Fibroblast of lung (primary cell): ENCODE results near the gene CATSPERE. TPM values are rescaled to one million over a fixed set of nuclear protein-coding genes. Genes with fewer than 3 reads are reported as not detected.
"Not testable (repeated sequence)": the region's sequence is repeated elsewhere in the genome, so short reads cannot be mapped to it uniquely, and the experiment has no call there.

Source experiments
- DNase-seq, 2 donors: peaks; one replicate each; pipeline versions ENCODE4 v3.0.0 to v3.0.0-alpha.2; 2010; ENCODE audit warnings: low read depth in 2 of 2
- H2AFZ ChIP-seq: 2 replicates; pipeline ENCODE4 v1.5.1; 2012; ENCODE audit warnings: low read length, control low read depth, inconsistent platforms
- H3K27ac ChIP-seq: 2 replicates; pipeline ENCODE4 v1.5.1; 2011; ENCODE audit warnings: low read length, control low read depth; ENCODE audit not compliant: insufficient read depth
- H3K27me3 ChIP-seq: 2 replicates; pipeline ENCODE4 v1.5.1; 2011; ENCODE audit warnings: mild to moderate bottlenecking, low read length; ENCODE audit not compliant: control insufficient read depth, insufficient read depth
- H3K36me3 ChIP-seq: 2 replicates; pipeline ENCODE4 v1.5.1; 2011; ENCODE audit warnings: low read length; ENCODE audit not compliant: control insufficient read depth, insufficient read depth
- H3K4me1 ChIP-seq: 2 replicates; pipeline ENCODE4 v1.5.1; 2011; ENCODE audit warnings: low read length; ENCODE audit not compliant: control insufficient read depth, insufficient read depth; ENCODE audit errors: extremely low read depth
- H3K4me2 ChIP-seq: 2 replicates; pipeline ENCODE4 v1.5.1; 2011; ENCODE audit warnings: low read length, control low read depth; ENCODE audit not compliant: insufficient read depth; ENCODE audit errors: extremely low read depth
- H3K4me3 ChIP-seq, 4 experiments: fragments of 200-600 bp in 1 of 4; sonication (generic) in 1 of 4; replicated peaks in 1 of 4; 2 replicates each; pipeline ENCODE4 v1.5.1; 2011 to 2016; ENCODE audit warnings: low read length in 4 of 4, low read depth in 3 of 4, mild to moderate bottlenecking in 3 of 4, control low read depth in 2 of 4, inconsistent platforms in 1 of 4, mixed read lengths in 1 of 4; ENCODE audit not compliant: insufficient read depth in 1 of 4; ENCODE audit errors: control extremely low read depth in 1 of 4
- H3K79me2 ChIP-seq: 2 replicates; pipeline ENCODE4 v1.5.1; 2012; ENCODE audit warnings: mild to moderate bottlenecking, low read length, inconsistent platforms; ENCODE audit not compliant: control insufficient read depth, insufficient read depth
- H3K9ac ChIP-seq: 2 replicates; pipeline ENCODE4 v1.5.1; 2011; ENCODE audit warnings: mild to moderate bottlenecking, low read length, control low read depth; ENCODE audit not compliant: insufficient read depth
- H3K9me3 ChIP-seq: 2 replicates; pipeline ENCODE4 v1.5.1; 2012; ENCODE audit warnings: low read depth, low read length; ENCODE audit not compliant: control insufficient read depth, insufficient read depth
- H4K20me1 ChIP-seq: 2 replicates; pipeline ENCODE4 v1.5.1; 2011; ENCODE audit warnings: low read length; ENCODE audit not compliant: control insufficient read depth, insufficient read depth; ENCODE audit errors: extremely low read depth
- EZH2 ChIP-seq: IDR thresholded peaks from 2 replicates; pipeline ENCODE4 v1.5.1; 2012; ENCODE audit warnings: low read length, control low read depth, mild to moderate bottlenecking; ENCODE audit errors: missing control alignments
- polyA plus RNA-seq, 2 donors: library from polyadenylated mRNA; depleted of rRNA in 1 of 2; stranded (reverse) in 1 of 2; unstranded in 1 of 2; fragments of >200 nt; gene quantifications; 2 replicates each; pipeline ENCODE4 v1.2.1, GENCODE V29; 2011 to 2012; ENCODE audit warnings: missing spikeins in 1 of 2
- total RNA-seq: library from RNA; depleted of rRNA; stranded (reverse); fragments of >200 nt; gene quantifications from 2 replicates; pipeline ENCODE4 v1.2.1, GENCODE V29; 2014
- TF ChIP-seq, protein P1 (sequence below), 2 donors: IDR thresholded peaks in 1 of 2; conservative IDR thresholded peaks in 1 of 2; 1 replicate in 1 of 2; 2 replicates in 1 of 2; pipeline ENCODE4 v1.5.1; 2011 to 2012; ENCODE audit warnings: low read length in 2 of 2, control low read depth in 1 of 2, inconsistent platforms in 1 of 2, low read depth in 1 of 2, mild to moderate bottlenecking in 1 of 2

Gene CATSPERE
- total and polyA plus RNA-seq, 2 donors (not counting 1 experiment from before 2014, with no cell fraction given) = 0.59 to 0.99 TPM

DNA sequence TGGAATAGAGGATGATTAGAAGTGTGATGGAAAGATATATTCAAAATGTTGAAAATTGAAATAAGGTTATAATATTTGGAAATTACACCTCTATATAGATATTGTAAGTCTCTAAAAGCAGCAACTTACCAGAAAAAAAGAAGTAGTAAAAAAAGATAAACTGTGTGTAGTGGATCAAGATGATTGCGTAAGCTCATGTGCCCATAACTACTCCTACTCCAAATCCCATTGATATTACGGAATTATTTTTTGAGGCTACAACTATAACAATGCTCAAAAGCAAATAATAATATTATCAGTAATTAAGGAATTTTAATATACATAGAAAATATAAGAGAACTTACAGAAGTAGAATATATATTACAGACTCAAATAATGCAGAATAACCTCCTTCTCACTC is 33.6 kb downstream of the CATSPERE start:
- no peaks in the 10 kb centered on the region for H4K20me1 ChIP-seq
- no peaks in the 10 kb centered on the region for H3K9me3 ChIP-seq
- H3K4me2 ChIP-seq = no peak overlapping the region
- H3K4me1 ChIP-seq = no peaks in the 10 kb centered on the region
- H3K4me3 ChIP-seq = no peak overlapping the region
- no peak for DNase-seq
- H3K27me3 ChIP-seq = no peaks in the 10 kb centered on the region
- no peak overlapping the region for H3K9ac ChIP-seq
- no peak overlapping the region for H3K27ac ChIP-seq
- no peak for TF ChIP-seq EZH2
- no peaks in the 10 kb centered on the region for H3K79me2 ChIP-seq
- no peaks in the 10 kb centered on the region for H3K36me3 ChIP-seq
- no peak overlapping the region for H2AFZ ChIP-seq

DNA sequence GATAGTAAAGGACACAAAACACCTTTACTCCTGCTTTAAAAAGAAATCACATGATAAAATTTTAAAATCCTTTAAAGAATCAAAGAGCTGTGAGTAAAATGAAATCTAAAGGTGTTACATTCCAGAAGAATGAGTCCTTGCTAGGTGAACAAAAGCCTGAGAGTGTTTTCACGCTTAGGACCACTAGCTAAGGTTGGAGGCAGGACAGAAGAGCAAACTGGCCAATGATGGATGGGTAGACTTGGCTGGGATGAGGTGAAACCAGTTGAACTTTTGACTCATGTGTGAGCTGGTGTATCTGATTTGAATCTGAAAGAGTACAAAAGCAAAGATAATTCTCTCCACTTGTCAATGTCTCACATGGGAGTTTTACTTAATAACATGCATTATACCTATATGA is 35.1 kb downstream of the CATSPERE start:
- no peak overlapping the region for H3K4me2 ChIP-seq
- no peak overlapping the region for H3K9ac ChIP-seq
- TF ChIP-seq, protein P1, sequence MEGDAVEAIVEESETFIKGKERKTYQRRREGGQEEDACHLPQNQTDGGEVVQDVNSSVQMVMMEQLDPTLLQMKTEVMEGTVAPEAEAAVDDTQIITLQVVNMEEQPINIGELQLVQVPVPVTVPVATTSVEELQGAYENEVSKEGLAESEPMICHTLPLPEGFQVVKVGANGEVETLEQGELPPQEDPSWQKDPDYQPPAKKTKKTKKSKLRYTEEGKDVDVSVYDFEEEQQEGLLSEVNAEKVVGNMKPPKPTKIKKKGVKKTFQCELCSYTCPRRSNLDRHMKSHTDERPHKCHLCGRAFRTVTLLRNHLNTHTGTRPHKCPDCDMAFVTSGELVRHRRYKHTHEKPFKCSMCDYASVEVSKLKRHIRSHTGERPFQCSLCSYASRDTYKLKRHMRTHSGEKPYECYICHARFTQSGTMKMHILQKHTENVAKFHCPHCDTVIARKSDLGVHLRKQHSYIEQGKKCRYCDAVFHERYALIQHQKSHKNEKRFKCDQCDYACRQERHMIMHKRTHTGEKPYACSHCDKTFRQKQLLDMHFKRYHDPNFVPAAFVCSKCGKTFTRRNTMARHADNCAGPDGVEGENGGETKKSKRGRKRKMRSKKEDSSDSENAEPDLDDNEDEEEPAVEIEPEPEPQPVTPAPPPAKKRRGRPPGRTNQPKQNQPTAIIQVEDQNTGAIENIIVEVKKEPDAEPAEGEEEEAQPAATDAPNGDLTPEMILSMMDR (conservative IDR thresholded peaks at IDR 0.05 in 1 of 2, IDR thresholded peaks at IDR 0.05 in 1 of 2; ENCODE audit: low read depth in 1 of 2, low read length in 2 of 2) = no peak
- TF ChIP-seq EZH2 = no peak
- H2AFZ ChIP-seq = no peak overlapping the region
- H3K36me3 ChIP-seq = no peaks in the 10 kb centered on the region
- no peak overlapping the region for H3K27ac ChIP-seq
- DNase-seq = no peak
- H3K9me3 ChIP-seq = no peaks in the 10 kb centered on the region
- H4K20me1 ChIP-seq = no peaks in the 10 kb centered on the region
- H3K4me1 ChIP-seq = no peaks in the 10 kb centered on the region
- no peak overlapping the region for H3K4me3 ChIP-seq
- no peaks in the 10 kb centered on the region for H3K79me2 ChIP-seq
- no peaks in the 10 kb centered on the region for H3K27me3 ChIP-seq

DNA sequence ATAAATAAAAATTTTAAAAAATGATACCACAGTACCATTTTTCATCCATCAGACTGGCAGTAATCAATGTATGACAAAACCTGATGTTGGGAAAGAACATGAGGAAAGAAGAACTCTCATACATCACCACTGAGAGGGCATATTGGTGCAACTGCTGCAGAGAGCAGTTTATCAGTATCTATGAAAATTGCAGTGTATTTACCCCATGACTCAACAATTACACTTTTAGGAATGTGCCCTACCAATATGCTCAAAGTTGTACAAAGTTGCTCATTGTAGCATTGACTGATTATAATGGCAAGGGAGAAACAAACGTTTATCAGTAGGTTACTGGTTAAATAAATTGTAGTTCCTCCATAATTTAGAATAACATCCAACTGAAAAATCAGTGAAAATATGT is 36.7 kb downstream of the CATSPERE start:
- Histone ChIP-seq H3K27ac (no peak overlapping the region), H3K36me3 (no peaks in the 10 kb centered on the region), H3K79me2 (no peaks in the 10 kb centered on the region), H3K4me1 (no peaks in the 10 kb centered on the region), H3K27me3 (no peaks in the 10 kb centered on the region), H2AFZ (no peak overlapping the region), H3K9me3 (no peaks in the 10 kb centered on the region), H3K9ac (no peak overlapping the region), H4K20me1 (no peaks in the 10 kb centered on the region), H3K4me3 (no peak overlapping the region), H3K4me2 (no peak overlapping the region)
- TF ChIP-seq EZH2 = no peak
- TF ChIP-seq, protein P1 (conservative IDR thresholded peaks at IDR 0.05 in 1 of 2, IDR thresholded peaks at IDR 0.05 in 1 of 2; ENCODE audit: low read depth in 1 of 2, low read length in 2 of 2) = no peak
- no peak for DNase-seq

DNA sequence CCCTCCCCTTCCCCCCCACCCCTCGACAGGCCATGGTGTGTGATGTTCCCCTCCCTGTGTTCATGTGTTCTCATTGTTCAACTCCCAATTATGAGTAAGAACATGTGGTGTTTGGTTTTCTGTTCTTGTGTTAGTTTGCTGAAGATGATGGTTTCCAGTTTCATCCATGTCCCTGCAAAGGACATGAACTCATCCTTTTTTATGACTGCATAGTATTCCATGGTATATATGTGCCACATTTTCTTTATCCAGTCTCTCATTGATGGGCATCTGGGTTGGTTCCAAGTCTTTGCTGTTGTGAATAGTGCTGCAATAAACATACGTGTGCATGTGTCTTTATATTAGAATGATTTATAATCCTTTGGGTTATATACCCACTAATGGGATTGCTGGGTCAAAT is 38.4 kb downstream of the CATSPERE start:
- H3K4me2 ChIP-seq, H3K9me3 ChIP-seq, H2AFZ ChIP-seq, H3K27me3 ChIP-seq, DNase-seq, H3K79me2 ChIP-seq, H3K36me3 ChIP-seq, H3K4me3 ChIP-seq, H3K9ac ChIP-seq, H3K27ac ChIP-seq, H3K4me1 ChIP-seq, H4K20me1 ChIP-seq: not testable (repeated sequence)

DNA sequence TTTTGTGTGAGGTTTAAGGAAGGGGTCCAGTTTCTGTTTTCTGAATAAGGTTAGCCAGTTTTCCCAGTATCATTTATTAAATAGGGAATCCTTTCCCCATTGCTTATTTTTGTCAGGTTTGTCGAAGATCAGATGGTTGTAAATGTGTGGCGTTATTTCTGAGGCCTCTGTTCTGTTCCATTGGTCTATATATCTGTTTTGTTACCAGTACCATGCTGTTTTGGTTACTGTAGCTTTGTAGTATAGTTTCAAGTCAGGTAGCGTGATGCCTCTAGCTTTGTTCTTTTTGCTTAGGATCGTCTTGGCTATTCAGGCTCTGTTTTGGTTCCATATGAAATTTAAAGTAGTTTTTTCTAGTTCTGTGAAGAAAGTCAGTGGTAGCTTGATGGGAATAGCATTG is 39.4 kb downstream of the CATSPERE start:
- H3K79me2 ChIP-seq, H3K36me3 ChIP-seq, H3K9ac ChIP-seq, H3K9me3 ChIP-seq, DNase-seq, H4K20me1 ChIP-seq, H3K4me1 ChIP-seq, H3K27me3 ChIP-seq, H3K4me2 ChIP-seq, H3K4me3 ChIP-seq, H2AFZ ChIP-seq, H3K27ac ChIP-seq: not testable (repeated sequence)
